Liver (tissue), 9 donors: ENCODE results near the gene DYNLL2. TPM values are rescaled to one million over a fixed set of nuclear protein-coding genes. Genes with fewer than 3 reads are reported as not detected.

ENCODE experiments used
- DNase-seq: peaks from one replicate; pipeline ENCODE4 v3.0.0-alpha.2; 2017; ENCODE audit warnings: low spot score
- H3K27ac ChIP-seq, 2 donors: one replicate each; pipeline ENCODE4 v1.7.0; 2013; ENCODE audit warnings: inconsistent platforms in 2 of 2, low read length in 2 of 2, control low read depth in 1 of 2, low read depth in 1 of 2, mild to moderate bottlenecking in 1 of 2
- H3K27me3 ChIP-seq, 4 donors: one replicate each; pipeline versions ENCODE4 v1.6.1 to v1.7.0; 2013; ENCODE audit warnings: low read length in 3 of 4, inconsistent platforms in 1 of 4, mild to moderate bottlenecking in 1 of 4, moderate library complexity in 1 of 4; ENCODE audit not compliant: control insufficient read depth in 4 of 4, insufficient read depth in 4 of 4
- H3K36me3 ChIP-seq, 4 donors: one replicate each; pipeline versions ENCODE4 v1.6.1 to v1.7.0; 2013; ENCODE audit warnings: low read length in 3 of 4, mild to moderate bottlenecking in 3 of 4, low read depth in 1 of 4, moderate library complexity in 1 of 4; ENCODE audit not compliant: control insufficient read depth in 4 of 4, insufficient read depth in 3 of 4
- H3K4me1 ChIP-seq, 4 donors: one replicate each; pipeline versions ENCODE4 v1.6.1 to v1.7.0; 2013; ENCODE audit warnings: low read length in 3 of 4, mild to moderate bottlenecking in 3 of 4, moderate library complexity in 1 of 4; ENCODE audit not compliant: control insufficient read depth in 4 of 4, insufficient read depth in 4 of 4
- H3K4me3 ChIP-seq, 3 donors: one replicate each; pipeline versions ENCODE4 v1.6.1 to v1.7.0; 2013; ENCODE audit warnings: low read length in 3 of 3, control low read depth in 1 of 3, low read depth in 1 of 3, mild to moderate bottlenecking in 1 of 3
- H3K9ac ChIP-seq, 2 donors: one replicate each; pipeline ENCODE4 v1.7.0; 2013; ENCODE audit warnings: low read length in 2 of 2, mild to moderate bottlenecking in 2 of 2, moderate library complexity in 2 of 2, control low read depth in 1 of 2, low read depth in 1 of 2
- H3K9me3 ChIP-seq, 4 donors: one replicate each; pipeline versions ENCODE4 v1.6.1 to v1.7.0; 2013; ENCODE audit warnings: low read length in 3 of 4; ENCODE audit not compliant: control insufficient read depth in 4 of 4
- ATF3 ChIP-seq: IDR thresholded peaks from 2 replicates; pipeline ENCODE4 v1.6.1; 2016; ENCODE audit warnings: antibody characterized with exemption
- CTCF ChIP-seq: fragments of 150-350 bp; IDR thresholded peaks from 2 replicates; pipeline ENCODE4 v1.5.1; 2017; ENCODE audit warnings: improper control_type of control experiment, low read depth, low read length; ENCODE audit not compliant: missing input control
- EGR1 ChIP-seq, 2 donors: IDR thresholded peaks; 2 replicates each; pipeline ENCODE4 v1.6.1; 2016 to 2018; ENCODE audit warnings: antibody characterized with exemption in 2 of 2, low read depth in 2 of 2
- FOXA2 ChIP-seq: IDR thresholded peaks from 2 replicates; pipeline ENCODE4 v1.6.1; 2016; ENCODE audit warnings: antibody characterized with exemption
- GABPA ChIP-seq, 2 donors: IDR thresholded peaks in 1 of 2; conservative IDR thresholded peaks in 1 of 2; 2 replicates each; pipeline ENCODE4 v1.6.1; 2016; ENCODE audit warnings: antibody characterized with exemption in 2 of 2, mild to moderate bottlenecking in 1 of 2, moderate library complexity in 1 of 2
- HNF4A ChIP-seq, 2 donors: conservative IDR thresholded peaks; 2 replicates each; pipeline ENCODE4 v1.6.1; 2016; ENCODE audit warnings: antibody characterized with exemption in 2 of 2, mild to moderate bottlenecking in 2 of 2
- JUND ChIP-seq, 2 donors: IDR thresholded peaks; 2 replicates each; pipeline ENCODE4 v1.6.1; 2016; ENCODE audit warnings: antibody characterized with exemption in 2 of 2
- MAX ChIP-seq: IDR thresholded peaks from 2 replicates; pipeline ENCODE4 v1.6.1; 2016; ENCODE audit warnings: antibody characterized with exemption
- NR2F2 ChIP-seq: IDR thresholded peaks from 2 replicates; pipeline ENCODE4 v1.6.1; 2016; ENCODE audit warnings: antibody characterized with exemption
- RAD21 ChIP-seq, 2 donors: IDR thresholded peaks; 2 replicates each; pipeline ENCODE4 v1.6.1; 2016; ENCODE audit warnings: antibody characterized with exemption in 2 of 2, mild to moderate bottlenecking in 2 of 2
- REST ChIP-seq: IDR thresholded peaks from 2 replicates; pipeline ENCODE4 v1.6.1; 2016; ENCODE audit warnings: antibody characterized with exemption, mild to moderate bottlenecking
- RXRA ChIP-seq, 2 donors: IDR thresholded peaks; 2 replicates each; pipeline ENCODE4 v1.6.1; 2017 to 2018; ENCODE audit warnings: antibody characterized with exemption in 2 of 2, mild to moderate bottlenecking in 1 of 2
- TAF1 ChIP-seq: conservative IDR thresholded peaks from 2 replicates; pipeline ENCODE4 v1.6.1; 2016; ENCODE audit warnings: antibody characterized with exemption, mild to moderate bottlenecking
- YY1 ChIP-seq: IDR thresholded peaks from 2 replicates; pipeline ENCODE4 v1.6.1; 2016; ENCODE audit warnings: antibody characterized with exemption, mild to moderate bottlenecking
- ZBTB33 ChIP-seq: IDR thresholded peaks from 2 replicates; pipeline ENCODE4 v1.6.1; 2016; ENCODE audit warnings: antibody characterized with exemption
- WGBS: extraction: QIAGEN DNeasy Blood & Tissue Kit; methylation state at CpG from one replicate; pipeline ENCODE4 v1.1.7; 2013; 5-methylcytosine and 5-hydroxymethylcytosine counted together
- polyA plus RNA-seq, 2 donors: library from polyadenylated mRNA; stranded (reverse) in 1 of 2; unstranded in 1 of 2; fragments of 200-250 nt in 1 of 2; fragments of >200 nt in 1 of 2; fragmentation: Nextera tagmentation in 1 of 2; extraction: Ambion mirVana in 1 of 2; gene quantifications; one replicate each; pipeline versions ENCODE4 v1.2.1 to v1.2.3, GENCODE V29; 2013 to 2015
- total RNA-seq, 2 donors: library from RNA; depleted of rRNA; stranded (reverse); fragments of >200 nt; gene quantifications; one replicate each; pipeline ENCODE4 v1.2.3, GENCODE V29; 2014
- donor health status: healthy.
- donor health status: healthy.
- donor health status: healthy.
- donor health status: healthy.
- donor health status: healthy.

DYNLL2 gene
- total and polyA plus RNA-seq, 4 donors: 3.2 to 22.1 (median 14.1) TPM

GRCh38 chr17:58089111-58089510 lies 5.9 kb downstream of the DYNLL2 start (continued):
- no peak for TF ChIP-seq REST

- no peak for DNase-seq
- H3K9me3 ChIP-seq: no peaks in the 10 kb centered on the region
- 100% methylated on average over 2 of the region's 2 CpGs for WGBS
- no peak overlapping the region for H3K9ac ChIP-seq
- no peak overlapping the region for H3K27ac ChIP-seq
- H3K36me3 ChIP-seq: peaks cover 9 to 68% (median 50%) of the 10 kb centered on the region in 4 donors
- TF ChIP-seq YY1 (no peak), ZBTB33 (no peak), NR2F2 (no peak), RAD21 (IDR thresholded peaks at IDR 0.05) (no peak), HNF4A (conservative IDR thresholded peaks at IDR 0.05) (no peak), ATF3 (no peak), JUND (IDR thresholded peaks at IDR 0.05) (no peak), TAF1 (no peak), EGR1 (IDR thresholded peaks at IDR 0.05; ENCODE audit: low read depth in 2 of 2) (no peak), RXRA (IDR thresholded peaks at IDR 0.05) (no peak), CTCF (no peak)
- H3K4me1 ChIP-seq: peaks cover 0 to 13% (median 7%) of the 10 kb centered on the region in 4 donors
- H3K4me3 ChIP-seq: no peak overlapping the region
- H3K27me3 ChIP-seq: no peaks in the 10 kb centered on the region
Observed at GRCh38 chr17:58091024-58091567, 7.9 kb downstream of the DYNLL2 start.

GRCh38 chr17:58092101-58092796 lies 9.0 kb downstream of the DYNLL2 start:
- Histone ChIP-seq H3K4me1 (peaks cover 0 to 5% (median 1%) of the 10 kb centered on the region in 4 donors), H3K9me3 (no peaks in the 10 kb centered on the region), H3K36me3 (peaks cover 9 to 64% (median 48%) of the 10 kb centered on the region in 4 donors), H3K27ac (no peak overlapping the region), H3K4me3 (no peak overlapping the region), H3K9ac (no peak overlapping the region), H3K27me3 (no peaks in the 10 kb centered on the region)
- 77% methylated on average over 4 of the region's 4 CpGs for WGBS
- DNase-seq: no peak
- no peak for TF ChIP-seq FOXA2
- TF ChIP-seq TAF1: no peak
- no peak for TF ChIP-seq GABPA (IDR thresholded peaks at IDR 0.05 in 1 of 2, conservative IDR thresholded peaks at IDR 0.05 in 1 of 2)
- no peak for TF ChIP-seq MAX
- no peak for TF ChIP-seq REST
- no peak for TF ChIP-seq EGR1 (IDR thresholded peaks at IDR 0.05; ENCODE audit: low read depth in 2 of 2)
- TF ChIP-seq RAD21 (IDR thresholded peaks at IDR 0.05): no peak
- no peak for TF ChIP-seq YY1
- TF ChIP-seq HNF4A (conservative IDR thresholded peaks at IDR 0.05): no peak
- no peak for TF ChIP-seq JUND (IDR thresholded peaks at IDR 0.05)
